ENCODE data around the gene HIF1A. TPM values are rescaled to one million over a fixed set of nuclear protein-coding genes. Genes with fewer than 3 reads are reported as not detected.

The HIF1A gene
- total RNA-seq, 1 donor from 2014 or later: 326 TPM

DNA sequence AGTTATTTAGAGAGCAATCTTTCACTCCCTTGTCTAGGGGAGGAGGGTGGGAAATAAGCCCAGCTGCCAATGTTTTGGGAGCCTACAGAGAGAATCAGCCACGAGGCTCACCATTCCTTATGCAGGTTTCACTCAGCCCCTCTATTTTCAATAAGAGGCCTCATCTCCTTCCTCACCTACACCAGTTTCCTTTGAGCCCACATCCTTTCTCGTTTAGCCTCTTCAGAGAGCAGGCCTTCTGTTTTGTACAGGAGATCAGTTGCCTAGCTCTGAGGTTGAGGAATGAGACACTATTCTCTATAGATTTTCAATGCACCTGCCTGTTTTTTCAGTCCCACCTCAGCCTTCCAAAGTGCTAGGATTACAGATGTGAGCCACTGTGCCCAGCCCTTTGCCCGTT is 84.8 kb downstream of the HIF1A start:
- Mint-ChIP-seq H3K27ac (ENCODE audit: unreplicated experiment) (no peak overlapping the region), H3K27me3 (ENCODE audit: unreplicated experiment) (no peaks in the 10 kb centered on the region), H3K4me1 (ENCODE audit: unreplicated experiment) (no peaks in the 10 kb centered on the region), H3K9me3 (ENCODE audit: unreplicated experiment) (no peaks in the 10 kb centered on the region), H3K36me3 (ENCODE audit: unreplicated experiment) (peaks cover 57% of the 10 kb centered on the region), H3K4me3 (ENCODE audit: unreplicated experiment) (no peak overlapping the region)
- no peak for DNase-seq (ENCODE audit: extremely low spot score, unreplicated experiment)
- TF ChIP-seq, protein P1, sequence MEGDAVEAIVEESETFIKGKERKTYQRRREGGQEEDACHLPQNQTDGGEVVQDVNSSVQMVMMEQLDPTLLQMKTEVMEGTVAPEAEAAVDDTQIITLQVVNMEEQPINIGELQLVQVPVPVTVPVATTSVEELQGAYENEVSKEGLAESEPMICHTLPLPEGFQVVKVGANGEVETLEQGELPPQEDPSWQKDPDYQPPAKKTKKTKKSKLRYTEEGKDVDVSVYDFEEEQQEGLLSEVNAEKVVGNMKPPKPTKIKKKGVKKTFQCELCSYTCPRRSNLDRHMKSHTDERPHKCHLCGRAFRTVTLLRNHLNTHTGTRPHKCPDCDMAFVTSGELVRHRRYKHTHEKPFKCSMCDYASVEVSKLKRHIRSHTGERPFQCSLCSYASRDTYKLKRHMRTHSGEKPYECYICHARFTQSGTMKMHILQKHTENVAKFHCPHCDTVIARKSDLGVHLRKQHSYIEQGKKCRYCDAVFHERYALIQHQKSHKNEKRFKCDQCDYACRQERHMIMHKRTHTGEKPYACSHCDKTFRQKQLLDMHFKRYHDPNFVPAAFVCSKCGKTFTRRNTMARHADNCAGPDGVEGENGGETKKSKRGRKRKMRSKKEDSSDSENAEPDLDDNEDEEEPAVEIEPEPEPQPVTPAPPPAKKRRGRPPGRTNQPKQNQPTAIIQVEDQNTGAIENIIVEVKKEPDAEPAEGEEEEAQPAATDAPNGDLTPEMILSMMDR (IDR thresholded peaks at IDR 0.05): no peak

DNA sequence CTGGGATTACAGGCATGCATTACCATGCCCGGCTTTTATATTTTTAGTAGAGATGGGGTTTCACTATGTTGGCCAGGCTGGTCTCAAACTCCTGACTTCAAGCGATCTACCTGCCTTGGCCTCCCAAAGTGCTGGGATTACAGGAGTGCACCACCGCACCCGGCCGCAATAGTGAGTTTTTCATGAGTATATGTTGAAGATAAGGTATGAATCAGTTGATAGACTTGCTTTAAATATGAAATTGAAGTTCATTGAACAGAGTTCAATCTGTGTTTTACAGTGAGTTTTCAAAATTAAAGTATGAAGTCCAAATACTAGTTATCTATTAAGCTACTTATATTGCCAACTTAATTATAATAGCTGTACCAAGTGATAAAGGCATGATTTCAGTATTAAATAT is 102.0 kb downstream of the HIF1A start:
- H3K9me3 Mint-ChIP-seq (ENCODE audit: unreplicated experiment): no peaks in the 10 kb centered on the region
- no peak overlapping the region for H3K4me3 Mint-ChIP-seq (ENCODE audit: unreplicated experiment)
- H3K27me3 Mint-ChIP-seq (ENCODE audit: unreplicated experiment): no peaks in the 10 kb centered on the region
- H3K4me1 Mint-ChIP-seq (ENCODE audit: unreplicated experiment): no peaks in the 10 kb centered on the region
- TF ChIP-seq, protein P1 (IDR thresholded peaks at IDR 0.05): no peak
- H3K27ac Mint-ChIP-seq (ENCODE audit: unreplicated experiment): no peak overlapping the region
- no peak for DNase-seq (ENCODE audit: extremely low spot score, unreplicated experiment)
- peaks cover 20% of the 10 kb centered on the region for H3K36me3 Mint-ChIP-seq (ENCODE audit: unreplicated experiment)

Other genes starting within 250 kb of the HIF1A start
- gene SNAPC1, start 66.9 kb downstream of the HIF1A start, total RNA-seq: 8.9 and 9.1 TPM in 2 replicates
- gene SYT16, start 117.2 kb downstream of the HIF1A start, total RNA-seq: 0.78 and 0.86 TPM in 2 replicates